ENCODE results near the gene KCNIP1.

KCNIP1 gene

DNA sequence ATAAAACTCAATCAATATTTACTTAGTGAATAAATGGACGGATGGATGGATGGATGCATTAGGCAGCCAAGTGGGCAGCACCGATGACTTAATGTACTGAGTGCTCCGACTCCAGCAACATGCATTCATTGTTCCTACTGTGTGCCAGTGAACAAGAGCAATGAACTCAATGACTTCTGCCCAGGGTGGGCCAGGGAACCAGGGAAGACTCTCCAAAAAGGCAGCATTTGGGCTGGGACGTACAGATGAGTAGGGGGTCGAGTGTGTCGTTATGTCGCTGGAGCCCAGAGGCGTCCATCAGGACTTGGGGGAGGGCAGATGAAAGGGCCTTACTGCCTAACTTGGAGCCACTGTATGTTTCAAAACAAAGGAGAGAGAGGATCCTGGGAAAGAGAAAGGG, 126.4 kb downstream of the KCNIP1 start:
- DNase-seq: no peak

DNA sequence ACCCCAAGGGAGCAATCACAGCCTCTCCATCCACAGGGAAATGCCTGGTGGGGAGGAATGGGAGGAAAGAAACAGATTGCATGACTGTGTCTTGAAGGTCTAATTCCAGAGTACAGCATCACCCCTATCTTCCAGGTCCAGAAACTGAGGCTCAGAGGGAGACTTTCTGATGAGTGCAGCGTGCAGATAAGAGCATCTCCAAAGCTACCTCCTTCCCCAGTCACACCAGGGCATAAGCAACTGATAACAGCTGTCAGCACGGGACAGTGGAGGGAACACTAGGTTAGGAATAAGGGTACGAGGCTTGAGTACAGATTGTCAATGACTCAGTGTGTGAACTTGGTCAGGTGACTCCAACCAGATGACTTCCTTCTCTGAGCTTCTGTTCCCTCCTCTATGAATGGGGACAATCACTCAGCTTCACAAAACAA, 126.9 kb downstream of the KCNIP1 start:
- no peak for DNase-seq

DNA sequence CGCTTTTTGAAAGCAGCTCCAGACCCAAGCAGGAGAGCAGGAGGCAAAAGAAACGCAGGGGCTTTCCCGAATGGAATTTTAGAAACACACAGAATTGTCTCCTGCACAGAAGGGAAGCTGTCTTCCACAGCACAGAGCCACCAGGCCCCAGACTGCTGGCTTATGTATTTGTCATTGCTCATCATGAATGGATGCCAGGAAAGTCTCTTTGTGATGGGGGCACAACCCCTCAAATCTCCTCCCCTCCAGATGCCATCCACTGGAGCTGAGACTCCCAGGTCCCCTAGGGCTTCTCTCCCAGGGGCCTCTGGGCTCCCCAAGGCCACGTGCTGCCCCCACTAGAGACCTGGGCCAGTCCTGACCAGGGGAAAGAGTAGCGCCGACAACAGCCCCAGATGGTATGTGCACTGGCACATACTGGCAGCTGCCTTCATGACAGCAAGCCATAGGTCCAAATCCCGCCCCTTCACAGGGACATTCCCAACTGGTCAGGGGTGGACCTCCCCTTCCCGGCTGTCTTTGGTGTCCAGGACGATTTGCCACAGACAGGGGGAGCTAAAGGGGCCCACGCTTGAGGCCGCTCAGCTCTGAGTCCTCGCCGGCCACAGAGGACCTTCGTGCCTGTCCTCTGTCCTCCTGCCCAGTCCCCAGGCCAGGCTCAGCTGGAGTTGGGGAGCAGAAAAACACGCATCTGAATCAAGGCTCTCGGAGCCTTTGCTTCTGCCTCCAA, 127.8 kb downstream of the KCNIP1 start:
- peak; percentile 32 for DNase-seq

GRCh38 chr5:170632266-170632984, 128.6 kb downstream of the KCNIP1 start:
- DNase-seq: no peak

GRCh38 chr5:170632985-170633234, 129.1 kb downstream of the KCNIP1 start:
- peak; percentile 67 for DNase-seq

GRCh38 chr5:170633235-170634081, 129.6 kb downstream of the KCNIP1 start:
- DNase-seq: peak; percentile 94

- DNase-seq: no peak
Observed at GRCh38 chr5:170634256-170634990, 130.6 kb downstream of the KCNIP1 start.

DNA sequence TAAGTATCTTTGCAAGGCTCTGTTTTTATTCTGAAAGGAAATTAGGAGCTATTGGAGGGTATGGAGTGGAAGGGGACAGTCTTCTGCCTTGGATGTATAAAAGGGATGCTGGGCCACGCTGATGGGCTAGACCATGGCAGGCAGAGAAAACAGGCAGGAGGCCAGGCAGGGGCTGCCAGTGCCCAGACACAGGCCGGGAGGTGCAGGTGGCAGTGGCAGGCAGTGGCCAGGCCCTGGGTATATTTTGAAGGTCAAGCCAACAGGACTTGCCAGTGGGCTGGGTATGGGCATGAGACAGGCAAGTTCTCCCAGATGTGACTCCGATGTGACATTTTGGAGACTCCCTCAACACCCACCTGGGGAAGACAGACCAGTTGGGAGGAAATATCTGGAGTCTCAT, 131.9 kb downstream of the KCNIP1 start:
- DNase-seq: no peak

DNA sequence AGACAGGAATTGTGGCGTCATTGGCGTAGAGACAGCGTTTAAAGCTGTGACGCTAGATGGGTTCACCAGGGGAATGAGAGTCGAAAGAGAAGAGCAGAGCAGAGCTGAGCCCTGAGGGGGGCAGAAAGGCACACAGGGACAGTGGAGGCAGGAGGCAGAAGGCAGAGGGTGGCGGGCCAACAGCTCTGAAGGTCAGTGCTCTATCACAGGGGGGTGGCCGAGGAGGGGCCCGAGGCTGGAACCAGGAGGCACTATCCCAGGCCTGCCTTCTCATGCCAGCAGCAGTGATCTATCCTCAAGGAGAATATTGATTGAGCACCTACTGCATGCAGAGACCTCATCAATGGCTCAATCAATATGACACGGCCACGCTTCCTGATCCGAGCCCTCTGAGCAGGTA, 132.4 kb downstream of the KCNIP1 start:
- DNase-seq: no peak

DNA sequence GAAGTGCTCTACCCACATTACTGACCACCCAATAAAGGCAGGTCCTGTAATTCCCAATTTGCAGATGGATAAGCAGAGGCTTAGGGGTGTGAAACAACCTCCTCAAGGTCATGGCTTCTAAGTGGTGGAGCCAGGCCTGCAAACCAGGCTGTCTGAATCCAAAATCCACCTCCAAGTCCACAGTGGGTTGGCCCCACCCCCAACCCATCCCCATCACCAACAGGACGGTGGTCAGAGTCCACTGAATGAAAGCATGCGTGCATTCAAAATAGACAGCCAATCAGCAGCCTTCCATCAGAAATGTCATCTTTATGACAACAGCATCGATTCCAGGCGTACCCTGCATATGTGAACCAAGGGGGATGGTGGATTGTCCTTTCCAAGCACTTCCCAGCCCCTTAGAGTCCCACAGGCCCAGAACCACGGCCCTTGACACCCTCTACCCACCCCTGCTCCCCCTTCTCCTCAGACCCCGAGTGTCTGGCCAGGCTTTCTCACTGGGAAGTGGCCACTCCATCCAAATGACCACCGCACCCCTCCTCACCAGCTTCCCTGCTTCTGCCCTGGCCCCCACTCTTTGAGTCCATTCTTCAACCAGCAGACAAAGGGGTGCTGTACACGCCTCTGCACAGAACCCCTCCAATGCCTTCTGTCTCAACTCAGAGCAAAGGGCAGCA, 133.1 kb downstream of the KCNIP1 start:
- no peak for DNase-seq

DNA sequence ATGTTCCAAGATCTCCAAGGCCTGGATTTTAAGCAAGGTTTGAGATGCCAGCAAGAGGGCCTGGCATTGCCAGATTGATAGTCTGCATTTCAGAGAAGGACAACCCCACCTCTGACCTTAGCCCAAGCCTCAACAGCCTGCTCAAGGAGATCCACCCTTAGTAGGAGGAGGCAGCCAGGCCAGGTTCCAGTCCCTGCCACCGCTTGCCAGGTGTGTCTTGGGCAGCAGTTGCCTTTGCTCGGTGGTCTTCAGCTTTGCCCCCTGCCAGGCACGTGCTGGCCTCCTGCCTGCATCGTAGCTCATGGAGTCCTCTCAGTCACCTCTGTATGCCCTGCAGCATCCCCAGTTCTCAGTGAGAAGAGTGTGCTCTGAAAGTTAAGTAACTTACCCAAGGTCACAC, 134.2 kb downstream of the KCNIP1 start:
- no peak for DNase-seq

DNA sequence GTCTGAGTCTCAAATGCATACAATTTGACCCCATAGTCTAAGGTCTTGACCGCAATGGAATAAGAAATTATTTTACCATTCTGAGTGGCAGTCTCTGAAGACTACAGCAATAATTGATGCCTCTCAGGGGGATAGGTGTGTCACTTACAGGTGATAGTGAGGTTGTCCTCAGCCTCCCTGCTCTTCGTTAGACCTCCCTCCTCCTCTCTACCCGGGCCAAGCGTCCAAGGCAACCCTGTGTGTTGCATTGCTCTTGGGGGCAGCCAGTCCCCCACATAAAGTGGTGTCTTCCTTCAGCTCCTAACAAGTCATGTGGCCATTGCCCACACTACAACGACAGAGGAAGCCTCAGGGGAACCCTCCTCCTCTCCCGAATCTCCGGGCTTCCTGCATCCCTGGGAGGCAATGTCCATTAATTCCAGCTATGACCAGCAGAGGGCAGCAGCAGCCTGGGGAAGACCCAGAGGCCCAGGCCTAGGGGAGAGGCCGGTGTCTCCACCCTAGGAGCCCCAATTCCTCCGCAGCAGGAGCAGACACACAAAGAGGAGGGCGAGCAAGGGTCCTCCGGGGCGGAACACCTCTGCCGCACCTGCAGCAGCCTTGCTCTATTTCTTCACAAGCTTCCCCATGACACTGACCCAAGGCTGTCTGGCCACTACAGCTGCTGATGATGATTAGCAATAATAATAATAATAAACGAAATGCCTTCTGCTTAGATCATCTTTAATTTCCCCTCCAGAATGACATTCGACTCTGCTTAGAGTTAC, 134.8 kb downstream of the KCNIP1 start:
- peak; percentile 57 for DNase-seq

GRCh38 chr5:170639221-170639925, 135.6 kb downstream of the KCNIP1 start:
- no peak for DNase-seq

DNA sequence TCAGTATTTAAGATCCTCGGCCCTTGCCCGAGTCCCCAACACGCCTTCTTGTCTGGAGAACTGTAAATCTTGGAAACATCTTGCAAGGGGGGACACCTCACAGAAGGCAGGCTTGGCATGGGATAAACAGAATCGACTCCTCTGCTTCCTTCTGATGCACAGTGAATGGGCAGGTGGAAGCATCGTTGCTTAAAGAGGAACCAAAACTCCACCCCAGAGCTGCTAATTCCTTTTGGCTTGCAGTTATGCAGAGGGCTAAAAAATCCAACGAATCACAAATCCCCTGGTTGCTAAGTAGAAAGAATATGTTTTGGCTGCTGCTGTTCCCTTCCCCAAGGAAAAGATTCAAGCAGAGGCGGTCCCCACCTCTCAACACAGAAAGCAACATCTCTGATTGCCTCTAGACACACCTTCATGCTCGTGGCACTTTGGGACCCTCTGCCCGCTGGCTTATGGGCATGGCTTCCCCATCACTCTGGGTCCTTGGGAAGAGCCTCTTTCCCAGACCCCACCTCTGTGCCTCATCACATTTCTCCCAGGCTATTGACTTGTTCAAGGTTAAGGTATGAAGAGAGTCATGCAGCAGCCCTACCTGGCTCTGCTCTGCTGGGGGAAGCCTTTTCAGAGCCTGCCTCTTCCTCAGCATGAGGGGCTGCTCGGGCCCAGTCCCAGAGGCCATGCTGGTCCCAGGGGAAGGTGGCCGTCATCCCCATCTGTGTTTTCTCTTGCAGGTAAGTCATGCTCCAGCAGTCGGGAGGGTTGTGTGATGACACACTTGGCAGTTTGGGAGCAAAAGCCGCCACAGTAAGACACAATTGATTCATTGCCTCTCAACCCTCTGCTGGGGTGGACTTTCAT, 137.1 kb downstream of the KCNIP1 start:
- DNase-seq: no peak

DNA sequence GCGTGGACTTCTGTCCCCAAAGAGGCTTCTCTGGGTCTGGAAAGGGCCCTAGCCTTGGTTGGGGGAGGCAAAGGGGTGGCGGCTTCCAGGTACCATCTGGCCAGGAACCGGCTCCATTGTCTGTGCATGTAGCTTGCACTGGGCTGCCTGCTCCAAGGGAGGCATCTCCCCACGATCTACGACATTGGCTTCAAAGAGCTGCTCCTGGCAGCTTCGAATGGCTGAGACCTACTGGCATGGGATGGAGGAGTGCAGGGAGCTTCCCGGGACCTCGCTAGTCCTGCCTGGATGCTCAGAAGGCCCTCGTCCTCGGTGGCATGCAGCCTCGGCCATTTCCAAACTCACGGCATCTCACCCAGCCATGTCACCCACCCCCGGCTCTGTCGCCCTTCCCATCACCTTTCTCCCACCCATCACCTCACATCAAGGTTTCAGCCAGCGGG, 137.8 kb downstream of the KCNIP1 start:
- DNase-seq: no peak

DNA sequence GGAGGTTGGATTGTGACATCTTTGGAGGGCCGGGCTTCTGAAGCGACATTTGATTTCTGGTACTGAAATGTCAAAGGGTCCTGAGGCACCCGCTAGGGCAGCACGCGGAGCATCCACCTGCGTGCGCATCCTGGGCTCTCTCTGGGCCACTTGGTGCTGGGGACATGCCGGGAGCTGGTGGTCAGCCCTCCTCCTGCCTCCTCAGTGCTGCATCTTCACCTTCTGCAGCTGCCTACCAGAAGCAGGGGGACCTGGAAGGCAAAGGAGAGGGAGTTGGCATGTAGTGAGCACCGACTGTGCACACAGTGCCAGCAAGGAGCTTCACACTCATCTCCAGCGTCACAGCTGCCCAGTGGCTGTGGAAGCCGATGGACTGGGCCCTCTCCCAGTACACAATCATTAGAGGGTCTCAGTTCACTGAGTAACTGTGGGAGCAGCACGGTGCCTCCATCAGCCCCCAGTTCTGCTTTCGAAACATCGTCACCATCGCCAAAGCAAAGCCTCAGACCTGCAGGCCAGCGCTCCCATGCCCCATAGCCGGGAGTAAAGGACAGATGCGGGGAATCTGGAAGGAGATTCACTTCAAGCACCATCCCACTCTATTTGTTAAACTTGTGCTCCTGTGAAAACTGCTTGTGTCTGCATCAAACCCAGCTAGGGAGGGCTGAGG, 138.4 kb downstream of the KCNIP1 start:
- DNase-seq: no peak

DNA sequence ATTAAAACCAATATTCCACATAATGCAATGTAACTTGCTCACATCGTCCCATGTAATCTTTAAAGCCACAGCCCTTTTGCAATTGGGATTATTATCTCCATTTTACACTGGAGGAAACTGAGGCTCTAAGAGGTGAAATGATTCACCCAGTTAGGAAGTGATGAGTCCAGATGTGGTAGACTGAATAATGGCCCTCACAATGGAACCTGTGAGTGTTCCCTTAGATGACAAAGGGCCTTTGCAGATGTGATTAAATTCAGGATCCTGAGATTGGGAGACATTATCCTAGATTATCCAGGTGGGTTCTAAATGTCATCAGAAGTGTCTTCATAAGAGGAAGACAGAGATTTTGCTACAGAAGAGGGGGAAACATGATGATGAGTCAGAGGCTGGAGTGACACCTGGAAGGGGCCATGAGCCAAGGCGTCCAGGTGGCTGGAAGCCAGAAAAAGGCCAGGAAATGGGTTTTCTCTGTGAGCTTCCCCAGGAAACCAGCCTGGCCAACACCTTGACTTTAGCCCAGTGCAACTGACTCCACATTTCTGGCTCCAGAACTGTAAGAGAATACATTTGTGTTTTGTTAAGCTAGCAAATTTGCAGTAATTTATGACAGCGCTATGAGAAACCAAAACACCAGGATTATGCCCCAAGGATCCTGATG, 139.1 kb downstream of the KCNIP1 start:
- DNase-seq: no peak

GRCh38 chr5:170643591-170643990, 139.8 kb downstream of the KCNIP1 start:
- DNase-seq: no peak

DNA sequence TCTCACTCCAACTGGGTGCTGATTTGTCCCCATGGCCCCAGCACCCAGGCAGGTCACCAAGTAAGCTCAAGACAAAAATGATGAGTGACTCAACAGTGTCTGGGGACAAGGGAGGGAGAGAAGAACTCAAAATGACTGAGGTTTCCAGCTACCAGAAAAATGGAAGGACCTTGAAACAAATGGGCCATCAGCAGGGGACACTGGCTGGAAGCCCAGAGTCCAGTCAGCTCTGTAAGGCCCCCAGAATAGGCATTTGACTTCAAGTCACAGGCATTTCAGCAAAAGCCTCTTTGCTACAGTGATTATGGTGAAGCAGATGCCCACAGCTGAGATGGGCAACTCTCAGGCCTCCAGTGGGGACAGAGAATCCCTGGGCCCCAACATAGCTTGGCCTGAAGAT, 140.7 kb downstream of the KCNIP1 start:
- DNase-seq: no peak
